HG03280 (cell line): ENCODE measurements around the gene HCAR1.
"Not testable (repeated sequence)": the region's sequence is repeated elsewhere in the genome, so short reads cannot be mapped to it uniquely, and the experiment has no call there.

Experiments
- ATAC-seq: cut with Tn5 transposase; IDR thresholded peaks from one replicate; pipeline ENCODE4 v1.9.1; 2021; ENCODE audit warnings: mild to moderate bottlenecking, moderate library complexity; ENCODE audit not compliant: unreplicated experiment

Gene HCAR1

GRCh38 chr12:122722387-122722786, 8.3 kb downstream of the HCAR1 start:
- no peak for ATAC-seq

GRCh38 chr12:122721057-122721545, 9.5 kb downstream of the HCAR1 start:
- ATAC-seq, result no peak

- ATAC-seq, result not testable (repeated sequence)
These were observed 14.0 kb downstream of the HCAR1 start, which contains the start of gene HCAR3 for GRCh38 chr12:122716658-122717057. TSS of gene HCAR3 (minus strand) at chr12:122716811. CDS start at chr12:122716737, 74 bp downstream.

GRCh38 chr12:122715211-122715610, 15.4 kb downstream of the HCAR1 start:
- ATAC-seq, result not testable (repeated sequence)

- not testable (repeated sequence) for ATAC-seq
These were observed 17.0 kb downstream of the HCAR1 start for GRCh38 chr12:122713491-122714188.

GRCh38 chr12:122711266-122711665, 19.4 kb downstream of the HCAR1 start:
- ATAC-seq, result not testable (repeated sequence)

GRCh38 chr12:122710341-122710740, 20.3 kb downstream of the HCAR1 start:
- ATAC-seq, result not testable (repeated sequence)

GRCh38 chr12:122709287-122709686, 21.4 kb downstream of the HCAR1 start:
- ATAC-seq, result not testable (repeated sequence)

GRCh38 chr12:122703841-122704240, 26.8 kb downstream of the HCAR1 start:
- ATAC-seq, result not testable (repeated sequence)

- ATAC-seq, result not testable (repeated sequence)
These were observed 27.6 kb downstream of the HCAR1 start, which contains the start of gene HCAR2 for GRCh38 chr12:122702890-122703611. TSS of gene HCAR2 (minus strand) at chr12:122703357. CDS start at chr12:122703283, 74 bp downstream.

- not testable (repeated sequence) for ATAC-seq
These were observed 29.2 kb downstream of the HCAR1 start for GRCh38 chr12:122701481-122701880.

GRCh38 chr12:122700038-122700710, 30.5 kb downstream of the HCAR1 start:
- ATAC-seq, result not testable (repeated sequence)

- ATAC-seq, result not testable (repeated sequence)
These were observed 33.7 kb downstream of the HCAR1 start for GRCh38 chr12:122696922-122697321.

- no peak for ATAC-seq
These were observed 39.1 kb downstream of the HCAR1 start for GRCh38 chr12:122691566-122691965.

GRCh38 chr12:122688291-122688690, 42.4 kb downstream of the HCAR1 start:
- no peak for ATAC-seq

GRCh38 chr12:122687086-122687485, 43.6 kb downstream of the HCAR1 start:
- ATAC-seq, result no peak

GRCh38 chr12:122686538-122686937, 44.1 kb downstream of the HCAR1 start:
- ATAC-seq, result no peak

- no peak for ATAC-seq
These were observed 46.3 kb downstream of the HCAR1 start for GRCh38 chr12:122684297-122684813.

GRCh38 chr12:122681814-122682213, 48.8 kb downstream of the HCAR1 start:
- ATAC-seq, result no peak

- not testable (repeated sequence) for ATAC-seq
These were observed 49.7 kb downstream of the HCAR1 start for GRCh38 chr12:122680989-122681388.

- ATAC-seq, result not testable (repeated sequence)
These were observed 53.9 kb downstream of the HCAR1 start for GRCh38 chr12:122676781-122677180.
